GM21526 (cell line): ENCODE measurements around the gene ELFN2.

Experiments
- ATAC-seq: cut with Tn5 transposase; IDR thresholded peaks from one replicate; pipeline ENCODE4 v1.9.1; 2021; ENCODE audit warnings: moderate library complexity; ENCODE audit not compliant: unreplicated experiment, low FRiP score

Gene ELFN2

GRCh38 chr22:37428649-37429586 is 1.6 kb upstream of the ELFN2 start:
- ATAC-seq = no peak

- ATAC-seq = no peak
These were observed 694 bp upstream of the ELFN2 start for GRCh38 chr22:37427711-37428635.

DNA sequence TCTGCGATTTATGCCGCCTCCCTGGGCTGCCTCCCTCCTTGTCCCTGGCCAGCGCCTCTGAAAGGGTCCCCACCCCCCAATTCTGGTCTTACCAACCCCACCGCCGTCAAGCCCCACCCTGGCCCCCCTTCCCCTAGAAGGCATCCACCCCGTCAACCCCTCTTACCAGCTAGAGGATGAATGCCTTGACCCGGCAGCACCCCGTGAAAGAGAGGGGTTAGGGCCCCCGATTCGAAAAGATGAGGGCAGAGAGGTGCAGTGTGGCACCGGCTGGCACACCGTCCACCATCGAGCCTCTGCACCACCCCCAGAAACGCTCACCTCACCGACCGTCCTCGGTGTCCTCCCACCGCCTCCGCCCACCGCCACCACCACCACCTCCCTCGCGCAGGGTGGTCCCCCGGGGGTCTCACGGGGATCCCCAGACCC is 559 bp downstream of the ELFN2 start:
- ATAC-seq = no peak

DNA sequence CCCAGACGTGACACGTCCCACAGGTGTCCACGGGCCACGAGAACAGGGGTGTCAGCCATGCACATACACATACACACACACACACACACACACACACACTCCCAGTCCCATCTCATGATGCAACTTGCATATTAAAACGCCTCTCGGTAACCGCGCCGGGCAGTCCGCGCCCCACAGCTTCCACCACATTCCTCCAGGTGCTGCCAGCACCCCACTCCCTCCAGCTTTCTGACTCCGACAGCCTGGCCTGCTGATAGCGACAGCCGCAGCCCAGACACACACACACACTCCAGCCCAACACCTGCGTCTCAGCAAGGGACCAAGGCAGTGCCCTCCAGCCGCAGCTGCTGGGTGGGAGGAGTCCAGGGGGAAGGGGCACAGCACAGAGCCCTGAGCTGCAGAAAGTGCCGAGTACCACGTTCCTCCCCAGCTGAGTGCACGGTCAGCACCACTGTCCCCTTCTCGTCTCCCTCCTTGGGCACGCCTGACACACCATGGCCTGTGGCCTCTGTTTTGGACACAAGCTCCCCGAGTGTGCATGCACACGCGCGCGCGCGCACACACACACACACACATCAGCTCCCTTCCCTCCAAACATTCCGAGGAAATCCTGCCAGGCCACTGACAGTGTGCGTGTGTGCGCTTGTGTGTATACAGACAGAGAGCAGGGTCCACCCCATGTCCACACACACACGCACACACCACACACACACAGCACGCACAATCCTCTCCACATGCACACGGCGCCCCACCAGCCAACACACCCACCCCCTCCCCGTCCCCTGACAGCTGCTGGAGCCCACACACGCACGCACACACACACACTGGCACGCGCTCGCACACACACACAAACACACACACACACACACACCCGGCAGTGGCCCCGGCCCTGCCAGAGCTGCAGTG is 1.2 kb downstream of the ELFN2 start:
- ATAC-seq = no peak

DNA sequence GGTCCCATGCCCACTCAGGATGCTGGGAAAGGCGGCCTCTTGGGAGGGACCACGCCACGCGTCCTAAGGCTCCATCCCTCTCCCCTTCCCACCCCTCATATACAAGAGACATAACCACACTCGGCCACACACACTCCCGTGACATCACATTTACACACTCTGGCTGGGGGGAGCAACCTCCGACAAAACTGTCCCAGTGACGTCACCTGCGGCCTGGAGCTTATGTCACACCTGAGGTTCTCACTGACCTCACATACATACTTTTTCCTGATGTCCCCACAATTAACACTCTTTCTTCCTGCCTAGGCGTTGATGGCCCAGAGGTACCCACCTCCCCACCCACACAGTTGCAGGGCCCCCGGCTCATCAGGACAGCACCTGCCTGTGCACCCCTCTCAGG is 1.9 kb downstream of the ELFN2 start:
- no peak for ATAC-seq

GRCh38 chr22:37423283-37423682 is 4.0 kb downstream of the ELFN2 start:
- no peak for ATAC-seq

DNA sequence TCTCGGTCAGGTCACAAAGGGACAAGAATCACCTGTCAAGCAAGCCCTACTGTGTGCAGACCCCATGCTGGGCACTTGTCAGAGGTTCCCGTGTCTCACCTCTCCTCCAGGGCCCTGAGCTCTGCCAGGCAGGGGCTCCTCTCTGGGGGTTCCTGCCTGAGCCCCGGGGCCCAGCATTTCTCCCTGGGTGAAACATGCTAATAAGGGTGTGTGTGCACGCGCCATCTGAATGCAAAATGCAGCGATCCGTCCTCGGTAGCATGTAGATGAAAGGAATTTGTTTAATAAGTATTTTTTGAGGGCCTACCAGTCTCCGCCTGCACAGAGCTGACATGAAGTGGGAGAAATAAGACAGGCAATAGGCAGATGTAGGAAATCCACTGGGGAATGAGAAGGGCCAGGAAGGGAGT is 5.8 kb downstream of the ELFN2 start:
- ATAC-seq = no peak

DNA sequence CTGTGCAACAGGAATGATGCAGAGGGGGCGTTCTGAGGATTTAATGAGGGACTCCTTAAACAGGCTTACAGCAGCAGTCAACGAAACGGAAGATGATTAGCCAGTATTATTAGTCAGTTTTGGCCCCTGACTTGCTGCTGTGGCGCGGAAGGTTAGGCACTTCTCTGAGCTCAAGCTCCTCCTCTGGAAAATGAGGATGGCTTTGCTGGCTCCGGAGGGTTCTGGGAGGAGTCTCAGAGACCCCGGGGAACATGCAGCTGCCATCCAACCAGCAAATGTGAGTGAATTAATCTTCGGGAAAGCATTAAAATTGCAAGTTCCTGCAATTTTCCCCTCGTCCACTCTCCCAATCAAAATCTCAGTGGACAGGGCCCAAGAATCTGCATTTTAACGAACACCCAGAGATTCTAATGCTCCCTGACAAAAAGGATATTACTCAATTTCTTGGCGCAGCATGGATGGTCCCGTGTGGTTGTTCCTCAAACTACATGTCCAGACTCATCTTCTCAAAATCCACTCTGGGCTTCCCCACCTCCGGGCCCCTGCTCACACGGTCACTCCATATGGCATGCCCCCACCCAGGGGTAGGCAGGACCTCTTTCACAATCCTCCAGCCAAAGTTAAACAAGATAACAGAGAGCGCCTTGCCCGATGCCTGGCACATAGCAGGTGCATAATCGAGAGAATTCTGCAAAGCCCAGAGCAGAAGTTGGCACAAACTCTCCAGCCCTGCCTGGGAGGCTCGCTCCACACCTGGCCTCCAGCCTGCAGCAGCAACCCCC is 6.4 kb downstream of the ELFN2 start:
- no peak for ATAC-seq

DNA sequence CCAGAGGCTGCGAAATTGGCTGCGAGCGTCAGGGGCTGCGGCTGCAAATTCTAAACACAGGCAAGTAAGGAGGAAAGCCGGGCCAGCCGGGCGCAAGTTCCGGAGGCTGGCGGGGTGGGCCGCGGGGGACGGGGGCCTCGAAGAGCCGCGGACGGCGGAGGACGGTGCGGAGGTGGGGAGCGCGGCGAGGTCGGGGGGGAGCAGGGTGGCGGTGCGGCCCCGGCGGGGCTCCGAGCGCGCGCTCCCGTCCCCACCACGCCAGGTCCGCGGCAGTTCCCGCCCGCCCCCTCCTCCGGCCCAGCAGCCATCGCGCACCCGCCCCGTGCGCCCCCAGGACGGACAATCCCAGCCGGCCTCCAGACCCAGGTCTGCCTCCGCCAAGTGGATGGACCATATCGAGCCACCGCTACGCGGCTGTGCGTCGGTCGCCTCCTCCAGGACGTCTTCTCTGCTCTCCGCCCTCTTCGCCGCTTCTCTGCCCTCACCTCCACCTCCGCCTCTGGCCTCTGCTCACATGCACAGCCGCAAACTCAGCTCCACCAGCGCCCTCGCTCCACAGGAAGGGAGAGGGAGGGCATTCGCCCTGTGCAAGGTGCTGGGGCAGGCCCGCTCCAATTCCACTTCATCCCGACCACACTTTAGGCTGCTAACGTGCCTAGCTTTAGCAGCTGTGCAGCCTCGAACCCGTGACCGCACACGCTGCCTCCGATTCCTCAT is 7.2 kb downstream of the ELFN2 start:
- ATAC-seq = no peak

- ATAC-seq = no peak
These were observed 7.8 kb downstream of the ELFN2 start for GRCh38 chr22:37419370-37419968.

DNA sequence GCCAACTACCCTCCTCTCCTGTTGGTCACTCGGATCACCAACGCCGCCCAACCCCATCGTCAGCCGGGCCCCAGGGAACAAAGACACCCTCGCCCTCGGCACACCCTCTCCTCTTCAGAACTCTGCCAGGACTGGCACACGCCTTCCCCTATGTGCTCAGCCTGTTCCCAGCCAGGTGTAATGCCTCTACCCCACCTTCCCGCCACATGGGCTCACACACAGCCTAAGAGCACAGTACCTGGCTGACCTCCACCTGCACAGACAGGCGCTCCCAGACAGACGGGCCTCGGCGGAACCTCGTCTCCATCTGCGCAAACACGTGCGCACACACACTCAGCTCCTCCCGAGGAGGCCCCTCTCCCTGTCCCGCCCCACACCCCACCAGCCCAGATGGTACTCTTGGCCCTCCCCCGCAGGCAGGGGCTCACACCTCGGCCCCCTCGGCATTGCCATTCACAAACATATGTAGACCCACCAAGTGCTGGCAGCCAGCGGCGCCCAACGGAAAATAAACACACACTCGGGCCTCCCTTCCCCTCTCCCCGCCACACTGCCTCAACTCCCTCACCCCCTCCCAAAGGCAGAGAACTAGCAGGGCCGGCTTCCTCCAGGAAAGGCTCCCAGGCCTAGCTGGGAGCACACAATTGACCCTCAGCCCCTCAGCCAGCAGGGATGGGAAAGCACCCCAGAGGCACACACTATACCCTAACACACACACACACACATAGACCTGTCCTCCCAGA is 8.5 kb downstream of the ELFN2 start:
- no peak for ATAC-seq

- no peak for ATAC-seq
These were observed 9.5 kb downstream of the ELFN2 start for GRCh38 chr22:37417677-37418348.

DNA sequence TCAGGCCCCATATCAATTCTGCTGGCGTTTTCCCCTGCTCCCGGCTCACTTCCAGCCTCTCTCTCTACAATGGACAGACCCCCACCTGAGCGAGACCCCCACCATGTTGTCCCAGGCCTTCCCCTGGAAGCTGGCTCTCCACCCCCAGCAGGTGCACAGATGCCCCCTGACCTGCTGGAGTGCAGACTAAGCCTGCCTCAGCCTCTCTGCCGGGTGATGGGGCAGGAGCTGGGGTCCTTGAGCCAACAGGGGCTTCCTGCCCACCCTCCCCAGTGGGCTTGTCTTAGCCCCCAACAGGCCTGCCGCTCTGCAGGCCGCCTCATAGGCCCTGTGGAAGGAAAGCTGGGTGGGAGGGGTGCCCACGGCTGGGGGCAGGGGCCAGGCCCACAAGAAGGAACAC is 10.0 kb downstream of the ELFN2 start:
- ATAC-seq = no peak

DNA sequence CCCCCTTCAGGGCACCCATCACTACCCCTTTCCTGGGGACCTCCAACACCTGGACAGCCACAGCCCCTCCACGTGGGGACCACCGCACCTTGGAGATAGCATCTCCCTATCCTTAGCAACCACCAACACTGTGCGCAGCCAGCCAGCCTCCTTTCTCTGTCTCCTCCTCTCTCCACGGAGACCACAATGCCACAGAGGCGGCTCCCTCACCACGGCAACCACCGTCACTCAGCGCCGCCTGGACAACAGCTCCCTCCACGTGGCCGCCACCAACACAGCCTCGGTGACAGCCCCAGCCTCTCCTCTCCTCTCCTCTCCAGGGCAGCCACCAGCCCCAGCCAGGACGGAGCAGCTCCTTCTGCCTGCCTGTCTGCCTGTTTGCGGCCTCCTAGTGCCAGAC is 10.5 kb downstream of the ELFN2 start:
- no peak for ATAC-seq

GRCh38 chr22:37416389-37416788 is 10.9 kb downstream of the ELFN2 start:
- ATAC-seq = no peak

DNA sequence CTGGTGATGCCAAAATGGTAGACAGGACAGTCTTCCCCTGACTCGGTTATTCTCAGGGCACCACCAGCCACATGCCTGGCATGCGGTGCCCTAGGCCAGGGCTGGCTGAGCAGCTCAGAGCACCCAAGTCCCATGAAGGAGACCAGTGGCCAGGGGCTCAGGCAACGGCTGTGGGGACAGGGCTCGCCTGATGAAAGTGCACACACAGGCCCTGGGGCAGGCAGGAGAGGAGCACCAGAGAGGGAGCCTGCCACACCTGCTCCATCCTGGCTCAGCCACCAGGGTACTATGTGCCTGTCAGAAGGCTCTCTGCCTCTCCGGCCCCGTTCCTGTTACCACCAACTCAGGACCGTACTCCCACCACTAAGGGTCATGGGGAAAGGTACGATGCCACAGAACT is 12.1 kb downstream of the ELFN2 start:
- ATAC-seq = no peak

- no peak for ATAC-seq
These were observed 13.0 kb downstream of the ELFN2 start for GRCh38 chr22:37414288-37414687.
